HEK293 (cell line): ENCODE results near the gene PMEL.

ENCODE experiments used
- YY1 ChIP-seq: fragments of 450-650 bp; formaldehyde crosslinking; IDR thresholded peaks from 2 replicates; pipeline ENCODE4 v1.5.1; 2018; ENCODE audit warnings: missing biosample characterization, missing genetic modification characterization
- ZBTB7A ChIP-seq: fragments of 450-650 bp; formaldehyde crosslinking; IDR thresholded peaks from 2 replicates; pipeline ENCODE4 v1.5.1; 2016; ENCODE audit warnings: low read depth, missing biosample characterization, missing genetic modification characterization
- ZNF133 ChIP-seq: fragments of 450-650 bp; formaldehyde crosslinking; IDR thresholded peaks from 2 replicates; pipeline ENCODE4 v1.5.1; 2016; ENCODE audit warnings: missing biosample characterization, missing genetic modification characterization
- ZNF138 ChIP-seq: fragments of 450-650 bp; formaldehyde crosslinking; IDR thresholded peaks from 2 replicates; pipeline ENCODE4 v1.5.1; 2016; ENCODE audit warnings: missing biosample characterization, missing genetic modification characterization, borderline replicate concordance
- ZNF510 ChIP-seq: fragments of 450-650 bp; formaldehyde crosslinking; IDR thresholded peaks from 2 replicates; pipeline ENCODE4 v1.5.1; 2018; ENCODE audit warnings: mild to moderate bottlenecking, missing genetic modification characterization, missing biosample characterization; ENCODE audit not compliant: insufficient replicate concordance
- ZNF610 ChIP-seq: fragments of 450-650 bp; formaldehyde crosslinking; IDR thresholded peaks from 2 replicates; pipeline ENCODE4 v1.5.1; 2016; ENCODE audit warnings: missing biosample characterization, missing genetic modification characterization, borderline replicate concordance
- ZSCAN5A ChIP-seq: fragments of 450-650 bp; formaldehyde crosslinking; IDR thresholded peaks from 2 replicates; pipeline ENCODE4 v1.5.1; 2016; ENCODE audit warnings: missing biosample characterization, missing genetic modification characterization
- TF ChIP-seq, protein P1 (sequence below): fragments of 450-650 bp; formaldehyde crosslinking; IDR thresholded peaks from 2 replicates; pipeline ENCODE4 v1.5.1; 2016; ENCODE audit warnings: missing biosample characterization, missing genetic modification characterization
- TF ChIP-seq, protein P2 (sequence below): fragments of 450-650 bp; formaldehyde crosslinking; IDR thresholded peaks from 2 replicates; pipeline ENCODE4 v1.5.1; 2016; ENCODE audit warnings: missing biosample characterization, missing genetic modification characterization, low read depth

GRCh38 chr12:55965941-55966407, at the start of gene PMEL:
- TF ChIP-seq, protein P1, sequence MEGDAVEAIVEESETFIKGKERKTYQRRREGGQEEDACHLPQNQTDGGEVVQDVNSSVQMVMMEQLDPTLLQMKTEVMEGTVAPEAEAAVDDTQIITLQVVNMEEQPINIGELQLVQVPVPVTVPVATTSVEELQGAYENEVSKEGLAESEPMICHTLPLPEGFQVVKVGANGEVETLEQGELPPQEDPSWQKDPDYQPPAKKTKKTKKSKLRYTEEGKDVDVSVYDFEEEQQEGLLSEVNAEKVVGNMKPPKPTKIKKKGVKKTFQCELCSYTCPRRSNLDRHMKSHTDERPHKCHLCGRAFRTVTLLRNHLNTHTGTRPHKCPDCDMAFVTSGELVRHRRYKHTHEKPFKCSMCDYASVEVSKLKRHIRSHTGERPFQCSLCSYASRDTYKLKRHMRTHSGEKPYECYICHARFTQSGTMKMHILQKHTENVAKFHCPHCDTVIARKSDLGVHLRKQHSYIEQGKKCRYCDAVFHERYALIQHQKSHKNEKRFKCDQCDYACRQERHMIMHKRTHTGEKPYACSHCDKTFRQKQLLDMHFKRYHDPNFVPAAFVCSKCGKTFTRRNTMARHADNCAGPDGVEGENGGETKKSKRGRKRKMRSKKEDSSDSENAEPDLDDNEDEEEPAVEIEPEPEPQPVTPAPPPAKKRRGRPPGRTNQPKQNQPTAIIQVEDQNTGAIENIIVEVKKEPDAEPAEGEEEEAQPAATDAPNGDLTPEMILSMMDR = no peak
- TF ChIP-seq, protein P2, sequence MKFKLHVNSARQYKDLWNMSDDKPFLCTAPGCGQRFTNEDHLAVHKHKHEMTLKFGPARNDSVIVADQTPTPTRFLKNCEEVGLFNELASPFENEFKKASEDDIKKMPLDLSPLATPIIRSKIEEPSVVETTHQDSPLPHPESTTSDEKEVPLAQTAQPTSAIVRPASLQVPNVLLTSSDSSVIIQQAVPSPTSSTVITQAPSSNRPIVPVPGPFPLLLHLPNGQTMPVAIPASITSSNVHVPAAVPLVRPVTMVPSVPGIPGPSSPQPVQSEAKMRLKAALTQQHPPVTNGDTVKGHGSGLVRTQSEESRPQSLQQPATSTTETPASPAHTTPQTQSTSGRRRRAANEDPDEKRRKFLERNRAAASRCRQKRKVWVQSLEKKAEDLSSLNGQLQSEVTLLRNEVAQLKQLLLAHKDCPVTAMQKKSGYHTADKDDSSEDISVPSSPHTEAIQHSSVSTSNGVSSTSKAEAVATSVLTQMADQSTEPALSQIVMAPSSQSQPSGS (tag by site-specific recombination) = no peak
- TF ChIP-seq ZBTB7A (no peak), ZNF133 (tag by site-specific recombination) (no peak), YY1 (tag by site-specific recombination) (no peak), ZSCAN5A (tag by site-specific recombination) (no peak), ZNF510 (tag by site-specific recombination) (no peak), ZNF610 (tag by site-specific recombination) (no peak), ZNF138 (tag by site-specific recombination) (no peak)
